Stomach (tissue), 4 donors: Measurements from ENCODE around the gene WWC1.

Experiments used
- CTCF ChIP-seq, 7 experiments: fragments of 450-650 bp in 4 of 7; fragments of 200-600 bp in 3 of 7; sonication (generic) in 3 of 7; IDR thresholded peaks; one replicate each; pipeline ENCODE4 v1.5.1; 2016 to 2019; ENCODE audit warnings: antibody characterized with exemption in 7 of 7, control low read depth in 2 of 7, mild to moderate bottlenecking in 1 of 7
- POLR2A ChIP-seq, 4 donors: fragments of 450-650 bp; IDR thresholded peaks; one replicate each; pipeline ENCODE4 v1.6.1; 2016; ENCODE audit warnings: antibody characterized with exemption in 4 of 4, control low read depth in 2 of 4, mild to moderate bottlenecking in 1 of 4, moderate library complexity in 1 of 4

- no peak for TF ChIP-seq POLR2A (IDR thresholded peaks at IDR 0.05)
- TF ChIP-seq CTCF (IDR thresholded peaks at IDR 0.05): no peak
Observed at GRCh38 chr5:168350315-168350714, 58.9 kb downstream of the WWC1 start.
